ENCODE data around the gene HELB.
A peak's percentile ranks its signal among the peaks of the same experiment; 100 is the strongest.

HELB gene

GRCh38 chr12:66275040-66275439 is 27.3 kb upstream of the HELB start:
- H3K4me3 ChIP-seq (ENCODE audit: low read depth, low read length): no peak overlapping the region
- POLR2A ChIA-PET: no interaction called here
- no peaks in the 10 kb centered on the region for H3K36me3 ChIP-seq (ENCODE audit: control insufficient read depth in 2 of 2, insufficient read depth in 1 of 2, low read length in 2 of 2)
- no peaks in the 10 kb centered on the region for H3K9me3 ChIP-seq (ENCODE audit: control insufficient read depth, insufficient read depth, low read depth, low read length)
- TF ChIP-seq ZSCAN5A (tag by site-specific recombination; IDR thresholded peaks at IDR 0.05) (no peak), ZNF280C (tag by site-specific recombination; IDR thresholded peaks at IDR 0.05) (no peak), MYNN (tag by site-specific recombination; IDR thresholded peaks at IDR 0.05; ENCODE audit: borderline replicate concordance) (no peak), ZNF37A (tag by site-specific recombination; IDR thresholded peaks at IDR 0.05) (no peak), ZNF10 (tag by site-specific recombination; IDR thresholded peaks at IDR 0.05) (0 out of 2 replicates have a peak, but pooled peaks have one; percentile 16), ZSCAN30 (tag by site-specific recombination; IDR thresholded peaks at IDR 0.05) (no peak)
- H3K27ac ChIP-seq (ENCODE audit: extremely low read depth, low read depth, low read length): no peak overlapping the region
- CTCF ChIA-PET: interaction anchor here (1.5 kb wide), 1 partner anchor 134 kb away, joined by 5 read pairs; no protein-coding TSS in a partner anchor
- no peaks in the 10 kb centered on the region for H3K4me1 ChIP-seq (ENCODE audit: control insufficient read depth, insufficient read depth, low read length)

GRCh38 chr12:66279123-66279712 is 23.1 kb upstream of the HELB start:
- H3K27ac ChIP-seq (ENCODE audit: extremely low read depth, low read depth, low read length): no peak overlapping the region
- H3K4me1 ChIP-seq (ENCODE audit: control insufficient read depth, insufficient read depth, low read length): no peaks in the 10 kb centered on the region
- no peaks in the 10 kb centered on the region for H3K36me3 ChIP-seq (ENCODE audit: control insufficient read depth in 2 of 2, insufficient read depth in 1 of 2, low read length in 2 of 2)
- TF ChIP-seq ZNF654 (tag by site-specific recombination; IDR thresholded peaks at IDR 0.05; ENCODE audit: low read depth) (peak; percentile 50), ZNF114 (tag by site-specific recombination; IDR thresholded peaks at IDR 0.05) (no peak), ZNF629 (tag by site-specific recombination; IDR thresholded peaks at IDR 0.05) (no peak), ZNF776 (tag by site-specific recombination; IDR thresholded peaks at IDR 0.05; ENCODE audit: borderline replicate concordance) (no peak), ZNF221 (tag by site-specific recombination; IDR thresholded peaks at IDR 0.05; ENCODE audit: borderline replicate concordance) (no peak), ZNF391 (tag by site-specific recombination; IDR thresholded peaks at IDR 0.05; ENCODE audit: borderline replicate concordance, low read depth) (no peak)
- no peak overlapping the region for H3K4me3 ChIP-seq (ENCODE audit: low read depth, low read length)
- POLR2A ChIA-PET: interaction anchor here (0.8 kb wide), 1 partner anchor 23 kb away, joined by 4 read pairs; the partner anchor contains the start of gene HELB
- CTCF ChIA-PET: interaction anchor here (0.6 to 2.4 kb wide), 5 partner anchors 9 to 1112 kb away, joined by 3 to 16 read pairs (median 6); no protein-coding TSS in a partner anchor
- no peaks in the 10 kb centered on the region for H3K9me3 ChIP-seq (ENCODE audit: control insufficient read depth, insufficient read depth, low read depth, low read length)

GRCh38 chr12:66280561-66280960 is 21.7 kb upstream of the HELB start:
- no peaks in the 10 kb centered on the region for H3K9me3 ChIP-seq (ENCODE audit: control insufficient read depth, insufficient read depth, low read depth, low read length)
- H3K4me3 ChIP-seq (ENCODE audit: low read depth, low read length): no peak overlapping the region
- CTCF ChIA-PET: interaction anchor here (3.4 kb wide), 1 partner anchor 10 kb away, joined by 20 read pairs; no protein-coding TSS in a partner anchor
- no peak overlapping the region for H3K27ac ChIP-seq (ENCODE audit: extremely low read depth, low read depth, low read length)
- no peaks in the 10 kb centered on the region for H3K36me3 ChIP-seq (ENCODE audit: control insufficient read depth in 2 of 2, insufficient read depth in 1 of 2, low read length in 2 of 2)
- H3K4me1 ChIP-seq (ENCODE audit: control insufficient read depth, insufficient read depth, low read length): no peaks in the 10 kb centered on the region
- POLR2A ChIA-PET: no interaction called here
- TF ChIP-seq ZNF433 (tag by site-specific recombination; IDR thresholded peaks at IDR 0.05; ENCODE audit: low read depth): no peak
- TF ChIP-seq RBAK (tag by site-specific recombination; IDR thresholded peaks at IDR 0.05): no peak
- no peak for TF ChIP-seq ELK4 (IDR thresholded peaks at IDR 0.05; ENCODE audit: borderline replicate concordance, low read depth, low read length)
- no peak for TF ChIP-seq ZNF133 (tag by site-specific recombination; IDR thresholded peaks at IDR 0.05)
- TF ChIP-seq BCL6B (tag by site-specific recombination; IDR thresholded peaks at IDR 0.05): no peak
- TF ChIP-seq ZNF624 (tag by site-specific recombination; IDR thresholded peaks at IDR 0.05): no peak
- TF ChIP-seq PRDM10 (tag by site-specific recombination; IDR thresholded peaks at IDR 0.05): no peak
- no peak for TF ChIP-seq BCL11B (tag by site-specific recombination; IDR thresholded peaks at IDR 0.05; ENCODE audit: low read depth)
- no peak for TF ChIP-seq REPIN1 (tag by site-specific recombination; IDR thresholded peaks at IDR 0.05; ENCODE audit: low read depth)
